SK-N-SH (cell line): ENCODE data around the gene NTRK2. TPM values are rescaled to one million over a fixed set of nuclear protein-coding genes. Genes with fewer than 3 reads are reported as not detected.

Experiments used
- CTCF ChIA-PET: fragments of 300-600, 350-600 bp; formaldehyde crosslinking; extraction: SDS; loops from one replicate; lab custom pipeline; 2021; lab: Yijun Ruan, JAX
- POLR2A ChIA-PET: fragments of 350-600 bp; sonication (Branson Sonifier 250); formaldehyde crosslinking; extraction: SDS; loops from one replicate; lab custom pipeline; 2020; ENCODE audit warnings: antibody characterized with exemption, inconsistent platforms; lab: Yijun Ruan, JAX
- DNase-seq: peaks from one replicate; pipeline ENCODE4 v3.0.0; 2012
- H2AFZ ChIP-seq: fragments of 200-600 bp; sonication (generic); 2 replicates; pipeline ENCODE4 v1.8.1; 2016; ENCODE audit warnings: antibody characterized with exemption, mild to moderate bottlenecking, low read depth
- H3F3A ChIP-seq: fragments of 200-600 bp; sonication (generic); replicated peaks from 2 replicates; pipeline ENCODE3; 2016; ENCODE audit warnings: antibody characterized with exemption, mild to moderate bottlenecking; ENCODE audit not compliant: insufficient read depth
- H3K27ac ChIP-seq, 2 experiments: fragments of 200-500 bp in 1 of 2; fragments of 200-600 bp in 1 of 2; sonication (Bioruptor generic) in 1 of 2; sonication (generic), shearing (Covaris generic) in 1 of 2; 2 replicates each; pipeline versions ENCODE4 v1.5.1 to v1.6.1; 2014 to 2016; ENCODE audit warnings: low read depth in 2 of 2, inconsistent platforms in 1 of 2, low read length in 1 of 2, mild to moderate bottlenecking in 1 of 2, mixed read lengths in 1 of 2
- H3K27me3 ChIP-seq: fragments of 200-600 bp; sonication (generic), shearing (Covaris generic); 2 replicates; pipeline ENCODE4 v1.6.1; 2016; ENCODE audit warnings: mixed run types; ENCODE audit not compliant: insufficient read depth
- H3K36me3 ChIP-seq, 2 experiments: fragments of 200-500 bp in 1 of 2; fragments of 200-600 bp in 1 of 2; sonication (Bioruptor generic) in 1 of 2; sonication (generic) in 1 of 2; replicated peaks in 1 of 2; 2 replicates each; pipeline versions ENCODE3 to v1.5.1; 2014 to 2016; ENCODE audit warnings: low read length in 1 of 2, mild to moderate bottlenecking in 1 of 2; ENCODE audit not compliant: insufficient read depth in 2 of 2, control insufficient read depth in 1 of 2
- H3K4me1 ChIP-seq, 2 experiments: fragments of 200-500 bp in 1 of 2; fragments of 200-600 bp in 1 of 2; sonication (Bioruptor generic) in 1 of 2; sonication (generic), shearing (Covaris generic) in 1 of 2; 2 replicates each; pipeline versions ENCODE4 v1.5.1 to v1.6.1; 2014 to 2016; ENCODE audit warnings: low read depth in 1 of 2, low read length in 1 of 2, mixed run types in 1 of 2; ENCODE audit not compliant: insufficient read depth in 2 of 2, control insufficient read depth in 1 of 2
- H3K4me2 ChIP-seq: fragments of 200-600 bp; sonication (generic), shearing (Covaris generic); 2 replicates; pipeline ENCODE4 v1.6.1; 2017; ENCODE audit warnings: mixed run types
- H3K4me3 ChIP-seq, 2 experiments: fragments of 200-500 bp in 1 of 2; fragments of 200-600 bp in 1 of 2; sonication (Bioruptor generic) in 1 of 2; sonication (generic), shearing (Covaris generic) in 1 of 2; 2 replicates each; pipeline versions ENCODE4 v1.5.1 to v1.8.1; 2014 to 2016; ENCODE audit warnings: low read depth in 2 of 2, inconsistent platforms in 1 of 2, low read length in 1 of 2, mild to moderate bottlenecking in 1 of 2, mixed read lengths in 1 of 2, moderate library complexity in 1 of 2
- H3K79me2 ChIP-seq: fragments of 200-600 bp; sonication (generic); 2 replicates; pipeline ENCODE4 v1.8.1; 2017; ENCODE audit warnings: mild to moderate bottlenecking; ENCODE audit not compliant: insufficient read depth
- H3K9ac ChIP-seq: fragments of 200-600 bp; sonication (generic); 2 replicates; pipeline ENCODE4 v1.6.1; 2017; ENCODE audit warnings: mixed run types
- H3K9me2 ChIP-seq: fragments of 200-600 bp; sonication (generic); 2 replicates; pipeline ENCODE4 v1.6.1; 2017; ENCODE audit warnings: mixed run types
- H3K9me3 ChIP-seq: fragments of 200-600 bp; sonication (generic); 2 replicates; pipeline ENCODE4 v1.6.1; 2017; ENCODE audit warnings: mixed run types, mild to moderate bottlenecking, moderate library complexity
- H4K20me1 ChIP-seq: fragments of 200-600 bp; sonication (generic); 2 replicates; pipeline ENCODE4 v1.6.1; 2017; ENCODE audit warnings: mild to moderate bottlenecking, mixed run types; ENCODE audit not compliant: insufficient read depth
- CHD2 ChIP-seq: fragments of 150-350 bp; IDR thresholded peaks from 2 replicates; pipeline ENCODE4 v1.6.1; 2018; ENCODE audit warnings: low read length; ENCODE audit not compliant: partially characterized antibody
- ELF1 ChIP-seq: IDR thresholded peaks from 2 replicates; pipeline ENCODE4 v1.4.0; 2012
- EZH2phosphoT487 ChIP-seq: fragments of 200-600 bp; sonication (generic); IDR thresholded peaks from 2 replicates; pipeline ENCODE4 v1.6.1; 2017; ENCODE audit warnings: low read depth, mixed run types, mild to moderate bottlenecking, antibody characterized with exemption, moderate library complexity, borderline replicate concordance
- FOSL2 ChIP-seq: IDR thresholded peaks from 2 replicates; pipeline ENCODE4 v1.4.0; 2012; ENCODE audit warnings: low read depth, mild to moderate bottlenecking, moderate library complexity, borderline replicate concordance
- FOXJ3 ChIP-seq: sonication (generic); formaldehyde crosslinking; IDR thresholded peaks from 2 replicates; pipeline ENCODE4 v1.5.1; 2020; ENCODE audit warnings: mild to moderate bottlenecking, missing genetic modification reagents
- GABPA ChIP-seq: IDR thresholded peaks from 2 replicates; pipeline ENCODE4 v1.4.0; 2012; ENCODE audit warnings: low read depth, mild to moderate bottlenecking
- GATA2 ChIP-seq: sonication (generic); formaldehyde crosslinking; IDR thresholded peaks from 2 replicates; pipeline ENCODE4 v1.5.0; 2020; ENCODE audit warnings: mild to moderate bottlenecking, missing genetic modification reagents
- MXI1 ChIP-seq: IDR thresholded peaks from 2 replicates; pipeline ENCODE4 v1.6.1; 2012; ENCODE audit warnings: mild to moderate bottlenecking, low read depth, low read length, improper control_type of control experiment
- RAD21 ChIP-seq: IDR thresholded peaks from 2 replicates; pipeline ENCODE4 v1.6.1; 2012; ENCODE audit warnings: mild to moderate bottlenecking, low read length
- RFX5 ChIP-seq: IDR thresholded peaks from 2 replicates; pipeline ENCODE4 v1.6.1; 2012; ENCODE audit warnings: mild to moderate bottlenecking, improper control_type of control experiment, low read length
- RXRA ChIP-seq: IDR thresholded peaks from 2 replicates; pipeline ENCODE4 v1.4.0; 2012; ENCODE audit warnings: low read depth, mild to moderate bottlenecking, borderline replicate concordance
- SIN3A ChIP-seq: IDR thresholded peaks from 2 replicates; pipeline ENCODE4 v1.6.1; 2012; ENCODE audit warnings: low read depth, mild to moderate bottlenecking, low read length, moderate library complexity, borderline replicate concordance
- TEAD4 ChIP-seq: IDR thresholded peaks from 2 replicates; pipeline ENCODE4 v1.4.0; 2012; ENCODE audit warnings: mild to moderate bottlenecking, borderline replicate concordance; ENCODE audit not compliant: insufficient read depth
- YY1 ChIP-seq: IDR thresholded peaks from 2 replicates; pipeline ENCODE4 v1.4.0; 2012; ENCODE audit warnings: low read depth, mild to moderate bottlenecking
- WGBS: methylation state at CpG from one replicate; pipeline ENCODE4 v1.1.6; 2017; ENCODE audit warnings: low lambda C conversion rate; 5-methylcytosine and 5-hydroxymethylcytosine counted together
- polyA plus RNA-seq, 3 experiments: library from polyadenylated mRNA; depleted of rRNA; stranded (reverse); fragments of >200 nt; gene quantifications; 2 replicates each; pipeline ENCODE4 v1.2.3, GENCODE V29; 2012
- TF ChIP-seq, protein P1 (sequence below): IDR thresholded peaks from 2 replicates; pipeline ENCODE4 v1.6.1; 2012; ENCODE audit warnings: mild to moderate bottlenecking, low read depth, low read length, moderate library complexity
- TF ChIP-seq, protein P2 (sequence below): IDR thresholded peaks from 2 replicates; pipeline ENCODE4 v1.4.0; 2012; ENCODE audit warnings: low read depth
- TF ChIP-seq, protein P3 (sequence below): fragments of 150-350 bp; IDR thresholded peaks from 2 replicates; pipeline ENCODE4 v1.6.1; 2016; ENCODE audit warnings: mild to moderate bottlenecking, low read depth, low read length
- TF ChIP-seq, protein P4 (sequence below): fragments of 150-350 bp; IDR thresholded peaks from 2 replicates; pipeline ENCODE4 v1.6.1; 2017; ENCODE audit warnings: antibody characterized with exemption, low read length, low read depth, borderline replicate concordance

NTRK2 gene
- polyA plus RNA-seq, 1 of the 3 experiments (the other 2 are of a cell fraction), result 0.05 TPM

DNA sequence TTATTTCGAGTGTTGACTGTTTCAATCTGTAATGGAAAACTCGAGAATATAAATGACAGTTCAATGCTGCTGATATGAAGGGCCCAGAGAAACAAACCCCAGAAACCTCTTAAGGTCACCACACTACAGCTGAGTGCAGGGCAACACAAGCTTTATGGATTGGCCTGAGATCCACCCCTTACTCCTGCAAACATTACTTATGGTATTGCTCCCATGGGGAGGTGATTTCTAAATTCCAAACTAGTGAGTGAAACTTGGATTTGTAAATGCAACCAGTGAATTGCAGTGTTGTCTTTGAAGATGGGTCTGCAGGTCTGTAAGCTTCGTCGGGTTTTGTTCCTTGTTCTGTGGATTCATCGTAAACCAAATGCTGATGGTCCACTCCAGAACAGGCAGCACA lies 85.4 kb downstream of the NTRK2 start:
- no peaks in the 10 kb centered on the region for H3K4me1 ChIP-seq
- no peak overlapping the region for H3K4me3 ChIP-seq
- H3K79me2 ChIP-seq, result no peaks in the 10 kb centered on the region
- peak overlapping the region; percentile 50; the same call in 1 of the 2 replicates for H3K4me2 ChIP-seq
- H3K9me3 ChIP-seq, result no peaks in the 10 kb centered on the region
- H3K27me3 ChIP-seq, result no peaks in the 10 kb centered on the region
- H3F3A ChIP-seq, result peaks cover 5% of the 10 kb centered on the region
- 75% methylated on average over 5 of the region's 5 CpGs for WGBS
- ChIA-PET POLR2A (no interaction called here), CTCF (interaction anchor here (0.9 to 1.4 kb wide), 4 partner anchors 11 to 39 kb away, joined by 3 to 4 read pairs (median 4); no protein-coding TSS in a partner anchor)
- peak overlapping the region in 1 of 2 experiments; percentile 46; a peak in 2 of 4 replicates for H3K27ac ChIP-seq
- no peaks in the 10 kb centered on the region for H3K9me2 ChIP-seq
- H3K36me3 ChIP-seq, result no peaks in the 10 kb centered on the region
- H2AFZ ChIP-seq, result no peak overlapping the region
- H3K9ac ChIP-seq, result no peak overlapping the region
- TF ChIP-seq YY1 (no peak), ELF1 (no peak), RFX5 (no peak), RAD21 (no peak), MXI1 (no peak), TEAD4 (no peak), FOSL2 (no peak), GATA2 (CRISPR knock-in tag) (no peak), EZH2phosphoT487 (no peak), SIN3A (no peak), FOXJ3 (CRISPR knock-in tag) (no peak), RXRA (no peak), CHD2 (no peak), GABPA (no peak)
- TF ChIP-seq, protein P1, sequence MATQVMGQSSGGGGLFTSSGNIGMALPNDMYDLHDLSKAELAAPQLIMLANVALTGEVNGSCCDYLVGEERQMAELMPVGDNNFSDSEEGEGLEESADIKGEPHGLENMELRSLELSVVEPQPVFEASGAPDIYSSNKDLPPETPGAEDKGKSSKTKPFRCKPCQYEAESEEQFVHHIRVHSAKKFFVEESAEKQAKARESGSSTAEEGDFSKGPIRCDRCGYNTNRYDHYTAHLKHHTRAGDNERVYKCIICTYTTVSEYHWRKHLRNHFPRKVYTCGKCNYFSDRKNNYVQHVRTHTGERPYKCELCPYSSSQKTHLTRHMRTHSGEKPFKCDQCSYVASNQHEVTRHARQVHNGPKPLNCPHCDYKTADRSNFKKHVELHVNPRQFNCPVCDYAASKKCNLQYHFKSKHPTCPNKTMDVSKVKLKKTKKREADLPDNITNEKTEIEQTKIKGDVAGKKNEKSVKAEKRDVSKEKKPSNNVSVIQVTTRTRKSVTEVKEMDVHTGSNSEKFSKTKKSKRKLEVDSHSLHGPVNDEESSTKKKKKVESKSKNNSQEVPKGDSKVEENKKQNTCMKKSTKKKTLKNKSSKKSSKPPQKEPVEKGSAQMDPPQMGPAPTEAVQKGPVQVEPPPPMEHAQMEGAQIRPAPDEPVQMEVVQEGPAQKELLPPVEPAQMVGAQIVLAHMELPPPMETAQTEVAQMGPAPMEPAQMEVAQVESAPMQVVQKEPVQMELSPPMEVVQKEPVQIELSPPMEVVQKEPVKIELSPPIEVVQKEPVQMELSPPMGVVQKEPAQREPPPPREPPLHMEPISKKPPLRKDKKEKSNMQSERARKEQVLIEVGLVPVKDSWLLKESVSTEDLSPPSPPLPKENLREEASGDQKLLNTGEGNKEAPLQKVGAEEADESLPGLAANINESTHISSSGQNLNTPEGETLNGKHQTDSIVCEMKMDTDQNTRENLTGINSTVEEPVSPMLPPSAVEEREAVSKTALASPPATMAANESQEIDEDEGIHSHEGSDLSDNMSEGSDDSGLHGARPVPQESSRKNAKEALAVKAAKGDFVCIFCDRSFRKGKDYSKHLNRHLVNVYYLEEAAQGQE, result no peak
- TF ChIP-seq, protein P2, sequence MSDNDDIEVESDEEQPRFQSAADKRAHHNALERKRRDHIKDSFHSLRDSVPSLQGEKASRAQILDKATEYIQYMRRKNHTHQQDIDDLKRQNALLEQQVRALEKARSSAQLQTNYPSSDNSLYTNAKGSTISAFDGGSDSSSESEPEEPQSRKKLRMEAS, result no peak
- TF ChIP-seq, protein P3, sequence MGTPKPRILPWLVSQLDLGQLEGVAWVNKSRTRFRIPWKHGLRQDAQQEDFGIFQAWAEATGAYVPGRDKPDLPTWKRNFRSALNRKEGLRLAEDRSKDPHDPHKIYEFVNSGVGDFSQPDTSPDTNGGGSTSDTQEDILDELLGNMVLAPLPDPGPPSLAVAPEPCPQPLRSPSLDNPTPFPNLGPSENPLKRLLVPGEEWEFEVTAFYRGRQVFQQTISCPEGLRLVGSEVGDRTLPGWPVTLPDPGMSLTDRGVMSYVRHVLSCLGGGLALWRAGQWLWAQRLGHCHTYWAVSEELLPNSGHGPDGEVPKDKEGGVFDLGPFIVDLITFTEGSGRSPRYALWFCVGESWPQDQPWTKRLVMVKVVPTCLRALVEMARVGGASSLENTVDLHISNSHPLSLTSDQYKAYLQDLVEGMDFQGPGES, result no peak
- TF ChIP-seq, protein P4, sequence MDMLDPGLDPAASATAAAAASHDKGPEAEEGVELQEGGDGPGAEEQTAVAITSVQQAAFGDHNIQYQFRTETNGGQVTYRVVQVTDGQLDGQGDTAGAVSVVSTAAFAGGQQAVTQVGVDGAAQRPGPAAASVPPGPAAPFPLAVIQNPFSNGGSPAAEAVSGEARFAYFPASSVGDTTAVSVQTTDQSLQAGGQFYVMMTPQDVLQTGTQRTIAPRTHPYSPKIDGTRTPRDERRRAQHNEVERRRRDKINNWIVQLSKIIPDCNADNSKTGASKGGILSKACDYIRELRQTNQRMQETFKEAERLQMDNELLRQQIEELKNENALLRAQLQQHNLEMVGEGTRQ, result no peak
- no peak for DNase-seq
- H4K20me1 ChIP-seq, result no peaks in the 10 kb centered on the region
